HG03135 (cell line): ENCODE data around the gene ABLIM3.

Source experiments
- ATAC-seq: cut with Tn5 transposase; IDR thresholded peaks from one replicate; pipeline ENCODE4 v1.9.1; 2021; ENCODE audit warnings: mild to moderate bottlenecking, moderate library complexity; ENCODE audit not compliant: unreplicated experiment

ABLIM3 gene

DNA sequence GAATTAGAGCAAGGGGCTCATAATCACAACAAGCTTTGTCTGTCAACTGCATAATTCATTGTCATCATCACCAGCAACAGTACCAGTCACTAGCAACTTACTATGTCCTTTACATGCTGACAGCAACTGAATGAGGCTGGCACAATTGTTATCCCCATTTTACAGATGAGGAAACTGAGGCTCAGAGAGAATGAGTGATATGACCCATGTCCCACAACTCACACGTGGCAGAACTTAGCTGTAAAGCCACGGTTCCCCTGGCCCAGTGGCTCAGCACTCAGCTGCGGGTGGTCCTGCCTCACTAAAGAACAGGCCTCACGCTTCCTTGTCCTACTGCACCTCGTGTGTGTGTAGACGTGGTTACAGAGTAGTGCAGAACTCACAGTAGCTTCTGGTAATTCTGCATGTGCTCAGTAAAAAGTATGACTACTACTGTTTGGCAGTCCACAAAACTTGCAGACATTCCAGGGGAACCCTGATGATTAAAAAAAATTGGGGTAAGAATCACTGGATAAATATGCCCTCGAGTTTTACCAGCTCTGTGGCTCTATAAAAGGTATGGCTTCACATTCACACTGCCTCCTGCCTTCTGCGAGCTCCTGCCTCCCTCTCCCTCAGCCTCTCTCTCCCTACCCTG lies 160.6 kb downstream of the ABLIM3 start:
- no peak for ATAC-seq

DNA sequence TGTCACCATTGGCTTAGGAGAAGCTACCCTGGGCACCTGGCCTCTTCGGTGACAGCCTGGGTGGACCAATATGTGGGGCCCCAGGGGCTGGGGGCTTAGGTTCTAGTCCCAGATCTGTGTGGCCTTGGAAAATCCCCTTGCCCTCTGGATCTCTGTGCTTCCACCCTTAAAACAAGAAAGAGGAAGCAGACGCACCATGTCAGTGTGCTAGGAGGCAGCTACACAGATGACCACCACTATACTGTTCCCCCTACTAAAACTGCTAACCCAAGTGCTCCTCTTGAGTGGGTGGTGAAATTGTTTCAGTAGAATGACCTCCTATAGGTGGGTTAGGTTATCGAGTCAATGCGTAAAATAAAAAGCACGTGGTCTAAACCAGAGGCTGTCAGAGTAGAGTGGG lies 161.3 kb downstream of the ABLIM3 start:
- no peak for ATAC-seq

DNA sequence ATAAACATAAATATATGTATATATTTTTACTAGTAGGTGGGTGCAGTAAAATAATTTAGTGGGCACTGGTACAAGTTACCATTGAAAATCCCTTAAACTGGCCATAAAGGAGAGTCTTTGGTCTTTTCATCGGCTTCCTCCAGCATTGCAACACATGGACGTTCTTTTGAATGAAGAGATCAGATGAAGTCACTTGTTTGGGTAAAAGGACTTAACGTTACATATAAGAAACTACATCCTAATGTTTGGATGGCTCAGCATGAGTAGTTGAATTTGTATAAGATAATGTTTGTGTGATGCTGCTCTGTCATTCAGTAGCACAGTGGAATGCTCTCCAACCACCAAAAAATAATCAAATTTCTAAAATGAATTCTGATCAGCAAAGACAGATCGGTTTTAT lies 161.9 kb downstream of the ABLIM3 start:
- no peak for ATAC-seq

DNA sequence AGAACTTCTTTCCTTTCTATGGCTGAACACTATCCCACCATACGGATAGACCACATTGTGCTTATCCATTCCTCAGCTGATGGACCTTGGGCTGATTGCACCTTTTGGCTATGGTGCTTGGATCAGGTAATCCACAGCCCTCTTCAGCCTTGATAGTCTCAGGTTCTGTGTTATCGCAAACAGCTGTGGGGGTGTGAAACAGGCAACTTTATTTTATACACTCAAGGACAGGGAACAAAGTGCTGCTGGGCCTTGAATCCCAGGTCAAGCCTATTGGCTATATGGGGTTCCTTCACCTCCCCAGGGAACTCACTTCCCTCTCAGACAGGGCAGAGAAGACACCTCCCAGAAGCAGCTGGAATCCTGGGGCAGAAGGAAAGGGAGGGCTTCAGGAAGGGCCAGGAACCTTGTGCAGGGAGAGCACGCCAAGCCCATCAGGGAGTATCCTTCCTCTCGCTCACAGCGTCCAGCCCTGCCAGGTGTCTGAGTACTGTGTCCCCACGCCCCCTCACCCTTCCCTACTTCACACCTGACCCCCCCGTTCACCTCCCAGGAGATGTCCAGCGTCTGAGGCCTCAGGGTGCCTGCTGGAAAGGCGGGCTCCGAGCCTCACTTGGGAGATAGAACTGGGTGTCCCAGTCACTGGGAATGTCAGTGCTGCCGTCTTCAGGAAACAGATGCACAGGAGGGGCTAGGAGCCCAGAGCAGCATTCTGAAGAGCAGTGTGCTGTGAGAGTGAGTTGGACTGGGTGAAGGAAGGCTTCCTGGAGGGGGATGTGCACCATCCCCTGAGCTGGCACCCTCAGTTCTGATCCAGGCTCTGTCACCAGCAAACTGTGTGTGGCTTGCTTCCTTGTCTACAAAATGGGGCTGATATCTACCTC lies 163.1 kb downstream of the ABLIM3 start:
- ATAC-seq: no peak

DNA sequence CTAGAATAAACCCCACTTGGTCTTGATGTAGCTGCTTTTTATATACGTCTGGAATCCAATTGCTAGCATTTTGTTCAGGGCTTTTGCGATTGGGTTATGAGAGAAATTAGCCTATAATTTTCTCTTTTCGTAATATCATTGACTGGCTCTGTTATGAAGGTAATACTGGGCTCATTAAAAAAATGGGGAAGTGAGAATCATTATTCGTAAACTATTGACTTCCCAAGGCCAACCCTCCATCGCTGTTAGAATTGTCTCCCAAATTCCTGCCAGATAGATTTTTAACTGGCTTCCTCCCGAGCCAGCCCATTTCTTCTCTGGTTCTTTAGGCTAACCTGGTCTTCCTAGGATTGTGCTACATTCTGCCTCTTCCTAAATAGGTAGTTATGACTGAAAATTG lies 168.1 kb downstream of the ABLIM3 start:
- ATAC-seq: no peak
